HUES6 (cell line): ENCODE measurements around the gene STEAP4.

Experiments
- H3K27ac ChIP-seq: 2 replicates; pipeline ENCODE4 v1.7.0; 2013; ENCODE audit warnings: low read depth, mild to moderate bottlenecking, low read length, inconsistent platforms
- H3K27me3 ChIP-seq: 2 replicates; pipeline ENCODE4 v1.6.1; 2013; ENCODE audit warnings: low read length; ENCODE audit not compliant: control insufficient read depth, insufficient read depth
- H3K36me3 ChIP-seq: 2 replicates; pipeline ENCODE4 v1.6.1; 2013; ENCODE audit warnings: low read length; ENCODE audit not compliant: control insufficient read depth, insufficient read depth
- H3K4me1 ChIP-seq: 2 replicates; pipeline ENCODE4 v1.6.1; 2013; ENCODE audit warnings: low read length; ENCODE audit not compliant: control insufficient read depth, insufficient read depth
- H3K4me3 ChIP-seq: 2 replicates; pipeline ENCODE4 v1.5.1; 2013; ENCODE audit warnings: low read depth, low read length
- H3K9ac ChIP-seq: one replicate; pipeline ENCODE4 v1.6.1; 2013; ENCODE audit warnings: mild to moderate bottlenecking, low read length
- H3K9me3 ChIP-seq: 2 replicates; pipeline ENCODE4 v1.6.1; 2013; ENCODE audit warnings: low read depth, low read length; ENCODE audit not compliant: control insufficient read depth, insufficient read depth

Gene STEAP4

DNA sequence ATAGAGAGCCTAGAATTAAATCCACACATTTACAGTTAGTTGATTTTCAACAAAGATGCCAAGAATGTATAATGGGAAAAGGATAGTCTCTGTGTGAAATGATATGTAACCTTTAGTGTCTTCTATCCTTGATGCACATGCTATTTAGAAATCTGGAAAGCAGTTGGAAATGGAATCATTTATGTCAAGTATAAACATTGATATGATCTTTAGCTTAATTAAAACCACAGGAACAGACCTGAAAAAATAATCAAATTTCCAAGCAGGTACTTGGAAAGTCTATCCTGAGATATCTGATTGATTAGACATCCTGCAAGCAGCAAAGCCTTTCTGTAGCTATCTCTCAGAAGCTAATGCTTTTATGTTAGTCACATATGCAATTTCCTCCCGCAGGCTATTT lies 62.4 kb downstream of the STEAP4 start:
- Histone ChIP-seq H3K9ac (no peak overlapping the region), H3K9me3 (no peaks in the 10 kb centered on the region), H3K27ac (no peak overlapping the region), H3K4me3 (no peak overlapping the region), H3K27me3 (no peaks in the 10 kb centered on the region), H3K36me3 (no peaks in the 10 kb centered on the region), H3K4me1 (0 out of 2 replicates have a peak, but pooled peaks cover 3% of the 10 kb centered on the region)

GRCh38 chr7:88243345-88243909 lies 63.3 kb downstream of the STEAP4 start:
- Histone ChIP-seq H3K36me3 (no peaks in the 10 kb centered on the region), H3K27ac (no peak overlapping the region), H3K4me3 (no peak overlapping the region), H3K4me1 (0 out of 2 replicates have a peak, but pooled peaks cover 3% of the 10 kb centered on the region), H3K9me3 (no peaks in the 10 kb centered on the region), H3K9ac (no peak overlapping the region), H3K27me3 (no peaks in the 10 kb centered on the region)

DNA sequence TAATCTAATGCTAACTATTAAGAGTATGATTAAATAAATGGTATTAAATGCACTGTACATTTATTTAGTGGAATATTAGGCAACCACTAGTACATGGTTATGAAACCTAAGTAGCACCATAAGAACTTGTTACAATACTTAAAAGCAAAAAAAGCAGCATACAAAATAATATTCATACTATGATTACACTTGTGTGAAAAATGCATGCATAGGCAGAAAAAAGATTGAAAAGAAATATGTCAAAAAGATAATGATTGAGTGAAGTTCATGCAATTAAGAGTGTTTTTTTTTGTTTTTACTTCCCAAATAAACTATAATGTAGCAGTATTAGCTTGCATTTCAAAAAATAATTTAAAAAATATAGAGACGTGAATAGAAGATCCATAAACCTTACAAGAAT lies 66.8 kb downstream of the STEAP4 start:
- no peak overlapping the region for H3K9ac ChIP-seq
- no peaks in the 10 kb centered on the region for H3K27me3 ChIP-seq
- H3K4me1 ChIP-seq, result 0 out of 2 replicates have a peak, but pooled peaks cover 3% of the 10 kb centered on the region
- H3K27ac ChIP-seq, result no peak overlapping the region
- no peaks in the 10 kb centered on the region for H3K9me3 ChIP-seq
- no peaks in the 10 kb centered on the region for H3K36me3 ChIP-seq
- no peak overlapping the region for H3K4me3 ChIP-seq

DNA sequence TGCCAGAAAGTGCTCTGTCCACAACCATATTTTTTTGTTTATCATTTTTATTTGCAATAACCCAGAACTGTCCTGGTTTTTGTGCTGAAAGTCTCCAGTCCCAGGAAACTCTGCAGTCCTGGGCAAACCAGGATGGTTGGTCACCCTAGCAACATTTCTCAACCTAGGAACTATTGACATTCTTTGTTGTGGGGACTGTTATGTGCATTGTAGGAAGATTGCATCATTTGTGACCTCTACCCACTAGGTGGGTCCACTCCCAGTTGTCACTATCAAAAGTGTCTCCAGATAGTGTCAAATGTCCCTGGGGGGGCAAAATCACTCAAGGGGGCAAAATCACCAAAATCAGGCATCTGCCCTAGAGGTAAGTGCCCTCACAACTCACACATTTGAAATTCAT lies 72.9 kb downstream of the STEAP4 start:
- H3K4me3 ChIP-seq, result no peak overlapping the region
- no peaks in the 10 kb centered on the region for H3K4me1 ChIP-seq
- H3K27me3 ChIP-seq, result no peaks in the 10 kb centered on the region
- no peaks in the 10 kb centered on the region for H3K9me3 ChIP-seq
- no peaks in the 10 kb centered on the region for H3K36me3 ChIP-seq
- no peak overlapping the region for H3K27ac ChIP-seq
- H3K9ac ChIP-seq, result no peak overlapping the region

- H3K4me3 ChIP-seq, result no peak overlapping the region
- no peaks in the 10 kb centered on the region for H3K4me1 ChIP-seq
- no peak overlapping the region for H3K9ac ChIP-seq
- no peaks in the 10 kb centered on the region for H3K9me3 ChIP-seq
- H3K27ac ChIP-seq, result no peak overlapping the region
- no peaks in the 10 kb centered on the region for H3K27me3 ChIP-seq
- H3K36me3 ChIP-seq, result no peaks in the 10 kb centered on the region
Observed at GRCh38 chr7:88230646-88231045, 76.0 kb downstream of the STEAP4 start.

GRCh38 chr7:88229302-88229995 lies 77.2 kb downstream of the STEAP4 start:
- no peaks in the 10 kb centered on the region for H3K36me3 ChIP-seq
- H3K27ac ChIP-seq, result no peak overlapping the region
- no peak overlapping the region for H3K4me3 ChIP-seq
- no peaks in the 10 kb centered on the region for H3K4me1 ChIP-seq
- H3K9ac ChIP-seq, result no peak overlapping the region
- H3K9me3 ChIP-seq, result no peaks in the 10 kb centered on the region
- H3K27me3 ChIP-seq, result no peaks in the 10 kb centered on the region

DNA sequence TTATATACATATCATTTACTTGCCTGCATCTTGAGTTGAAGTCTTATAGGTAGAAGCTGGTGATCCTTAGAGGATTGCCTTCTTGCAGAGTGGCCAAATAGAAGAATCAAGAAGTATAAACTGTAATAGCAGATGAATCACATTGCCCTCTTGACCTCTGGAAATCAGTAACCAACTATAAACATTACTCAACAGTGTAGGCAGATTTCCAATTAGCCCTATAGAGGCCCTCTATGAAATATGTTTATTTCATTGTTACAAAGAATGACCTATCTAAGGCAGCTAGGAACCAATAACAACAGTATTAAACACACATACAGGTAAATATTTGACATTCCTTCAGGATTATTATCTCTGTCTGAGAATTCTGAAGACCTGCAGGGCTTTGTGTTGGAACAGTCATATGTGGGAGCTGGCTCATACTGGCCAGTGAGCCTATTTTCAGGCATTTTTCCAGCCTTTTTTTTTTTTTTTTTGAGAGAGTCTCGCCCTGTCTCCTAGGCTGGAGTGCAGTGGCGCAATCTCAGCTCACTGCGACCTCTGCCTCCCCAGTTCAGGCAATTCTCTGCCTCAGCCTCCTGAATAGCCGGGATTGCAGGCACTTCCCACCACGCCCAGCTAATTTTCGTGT lies 79.7 kb downstream of the STEAP4 start:
- Histone ChIP-seq H3K36me3 (no peaks in the 10 kb centered on the region), H3K27ac (no peak overlapping the region), H3K27me3 (no peaks in the 10 kb centered on the region), H3K9me3 (no peaks in the 10 kb centered on the region), H3K4me1 (no peaks in the 10 kb centered on the region), H3K4me3 (no peak overlapping the region), H3K9ac (no peak overlapping the region)

GRCh38 chr7:88226201-88226600 lies 80.5 kb downstream of the STEAP4 start:
- Histone ChIP-seq H3K4me1 (peaks cover 1% of the 10 kb centered on the region; the same call in 1 of the 2 replicates), H3K27ac (no peak overlapping the region), H3K9ac (no peak overlapping the region), H3K4me3 (no peak overlapping the region), H3K27me3 (no peaks in the 10 kb centered on the region), H3K36me3 (no peaks in the 10 kb centered on the region), H3K9me3 (no peaks in the 10 kb centered on the region)

- Histone ChIP-seq H3K27ac (no peak overlapping the region), H3K4me1 (peaks cover 6% of the 10 kb centered on the region; the same call in 1 of the 2 replicates), H3K27me3 (no peaks in the 10 kb centered on the region), H3K4me3 (no peak overlapping the region), H3K36me3 (no peaks in the 10 kb centered on the region), H3K9me3 (no peaks in the 10 kb centered on the region), H3K9ac (no peak overlapping the region)
Observed at GRCh38 chr7:88224601-88225275, 82.0 kb downstream of the STEAP4 start.

GRCh38 chr7:88223265-88223664 lies 83.4 kb downstream of the STEAP4 start:
- Histone ChIP-seq H3K9me3 (no peaks in the 10 kb centered on the region), H3K27ac (no peak overlapping the region), H3K4me1 (peaks cover 8% of the 10 kb centered on the region), H3K4me3 (no peak overlapping the region), H3K36me3 (no peaks in the 10 kb centered on the region), H3K9ac (no peak overlapping the region), H3K27me3 (no peaks in the 10 kb centered on the region)
